Activated naive CD8-positive, alpha-beta T cell treated with anti-CD3 and anti-CD28 coated beads, Interleukin-2, amount 10 ng/mL, durations not matched to agents 7 days and 5 days (primary cell): ENCODE data around the gene LSM14B. TPM values are rescaled to one million over a fixed set of nuclear protein-coding genes. Genes with fewer than 3 reads are reported as not detected.
"Not testable (repeated sequence)": the region's sequence is repeated elsewhere in the genome, so short reads cannot be mapped to it uniquely, and the experiment has no call there.

Experiments
- ATAC-seq: fragments of 150-1000 bp; cut with Tn5 transposase; one replicate; pipeline ENCODE4 v1.10.0; 2021; ENCODE audit warnings: low read depth, moderate library complexity
- POLR2A ChIA-PET: fragments of 350-600 bp; sonication (Branson Sonifier 250); formaldehyde crosslinking; loops from one replicate; lab custom pipeline; 2021; ENCODE audit warnings: antibody characterized with exemption; lab: Charles Lee
- DNase-seq: peaks from one replicate; pipeline ENCODE4 v3.0.0; 2021
- H3K27ac Mint-ChIP-seq: one replicate; pipeline ENCODE4 v1.8.0; 2022; ENCODE audit warnings: mild to moderate bottlenecking, mixed read lengths
- H3K27me3 Mint-ChIP-seq: one replicate; pipeline ENCODE4 v1.8.0; 2022; ENCODE audit warnings: mild to moderate bottlenecking, moderate library complexity, mixed read lengths
- H3K36me3 Mint-ChIP-seq: one replicate; pipeline ENCODE4 v1.8.0; 2021; ENCODE audit warnings: mild to moderate bottlenecking, mixed read lengths
- H3K4me1 Mint-ChIP-seq: one replicate; pipeline ENCODE4 v1.8.0; 2021; ENCODE audit warnings: mixed read lengths
- H3K4me3 Mint-ChIP-seq: one replicate; pipeline ENCODE4 v1.8.0; 2022; ENCODE audit warnings: mild to moderate bottlenecking, moderate library complexity, mixed read lengths
- H3K9me3 Mint-ChIP-seq: one replicate; pipeline ENCODE4 v1.8.0; 2021; ENCODE audit warnings: mixed read lengths
- total RNA-seq, 2 experiments: library from RNA; stranded (reverse); gene quantifications; one replicate each; pipeline ENCODE4 v1.2.3, GENCODE V29; 2021

LSM14B gene
- total RNA-seq, 2 experiments from 2014 or later, result 45.1 to 45.5 TPM

DNA sequence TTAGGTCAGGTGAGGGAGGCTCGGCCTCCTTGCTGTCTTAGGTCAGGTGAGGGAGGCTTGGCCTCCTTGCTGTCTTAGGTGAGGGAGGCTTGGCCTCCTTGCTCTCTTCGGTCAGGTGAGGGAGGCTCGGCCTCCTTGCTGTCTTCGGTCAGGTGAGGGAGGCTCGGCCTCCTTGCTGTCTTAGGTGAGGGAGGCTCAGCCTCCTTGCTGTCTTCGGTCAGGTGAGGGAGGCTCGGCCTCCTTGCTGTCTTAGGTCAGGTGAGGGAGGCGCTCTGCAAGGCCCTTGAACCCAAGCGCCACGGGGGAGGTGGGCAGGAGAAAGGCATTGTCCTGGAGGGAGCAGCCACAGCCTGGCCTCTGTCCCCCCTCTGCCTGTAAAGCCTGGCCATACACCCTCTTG is 26.1 kb downstream of the LSM14B start:
- POLR2A ChIA-PET, H3K27ac Mint-ChIP-seq, H3K27me3 Mint-ChIP-seq, ATAC-seq, H3K9me3 Mint-ChIP-seq, H3K4me3 Mint-ChIP-seq, DNase-seq: not testable (repeated sequence)
- Mint-ChIP-seq H3K4me1 (peaks cover 13% of the 10 kb centered on the region), H3K36me3 (peaks cover 16% of the 10 kb centered on the region)

DNA sequence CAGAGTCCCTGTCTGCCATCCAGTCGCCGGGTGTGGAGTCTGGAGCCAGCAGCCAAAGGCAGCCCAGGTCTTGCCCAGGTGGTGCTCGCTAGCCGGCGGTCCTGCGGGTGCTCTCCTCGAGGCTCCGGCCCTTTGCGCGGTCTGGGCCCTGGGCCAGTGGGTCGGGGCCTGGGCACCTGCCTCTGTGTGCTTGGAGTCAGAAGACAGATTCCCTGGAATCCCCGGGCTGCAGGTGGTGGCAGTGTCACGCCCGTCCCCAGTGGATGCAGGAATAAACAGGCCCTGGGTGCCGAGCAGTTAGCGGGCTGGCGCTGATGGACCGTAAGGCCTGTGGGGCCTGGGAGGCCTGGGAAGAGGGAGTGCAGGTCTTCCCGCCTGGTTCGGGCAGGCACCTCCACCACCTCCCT is 26.6 kb downstream of the LSM14B start:
- H3K4me1 Mint-ChIP-seq, result peaks cover 13% of the 10 kb centered on the region

DNA sequence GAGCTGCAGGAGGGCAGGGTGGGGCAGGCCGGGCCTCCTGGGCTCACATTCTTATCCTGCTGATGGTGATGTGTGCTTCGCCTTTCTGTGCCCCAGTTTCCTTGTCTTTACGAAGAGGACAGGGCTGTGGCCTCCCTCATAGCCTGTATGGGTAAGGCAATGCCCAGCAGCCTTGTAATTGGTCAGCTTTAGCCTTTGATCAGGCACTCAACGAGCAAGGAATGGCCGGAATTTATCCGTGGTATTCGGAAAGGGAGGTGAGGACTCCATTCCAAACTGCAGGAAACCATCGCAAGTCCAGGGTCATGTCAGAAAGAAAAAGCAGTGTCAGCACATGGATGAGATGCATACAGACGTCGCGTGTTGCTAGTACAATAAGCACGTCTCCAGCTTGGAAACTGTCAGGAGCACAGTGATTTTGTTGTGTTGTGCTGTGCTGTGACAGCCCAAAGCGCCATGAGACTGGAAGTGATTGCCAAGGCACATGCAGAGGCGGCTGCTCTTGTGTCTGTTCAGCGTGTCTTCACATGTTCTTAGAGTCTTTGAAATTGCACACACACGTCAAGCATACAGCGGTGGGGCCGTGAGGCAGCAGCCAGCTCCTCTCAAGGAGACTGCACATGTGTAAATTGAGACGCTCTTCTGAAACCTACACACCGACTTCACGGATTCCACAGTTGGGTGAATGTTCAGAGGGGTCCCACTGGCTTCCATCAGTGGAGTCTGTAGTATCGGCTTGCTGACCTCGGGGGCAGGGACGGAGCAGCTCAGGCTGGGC is 27.4 kb downstream of the LSM14B start:
- ATAC-seq (no peak), DNase-seq (no peak)
- Mint-ChIP-seq H3K27ac (no peak overlapping the region), H3K27me3 (no peaks in the 10 kb centered on the region), H3K4me1 (peaks cover 10% of the 10 kb centered on the region), H3K4me3 (no peak overlapping the region), H3K36me3 (peaks cover 28% of the 10 kb centered on the region), H3K9me3 (peaks cover 4% of the 10 kb centered on the region)
- POLR2A ChIA-PET, result no interaction called here

More for the DNA sequence above, 26.6 kb downstream of the LSM14B start:
- Mint-ChIP-seq H3K4me3 (no peak overlapping the region), H3K36me3 (peaks cover 22% of the 10 kb centered on the region), H3K9me3 (peaks cover 4% of the 10 kb centered on the region), H3K27ac (no peak overlapping the region), H3K27me3 (no peaks in the 10 kb centered on the region)
- POLR2A ChIA-PET, result no interaction called here
- ATAC-seq, result no peak
- no peak for DNase-seq

DNA sequence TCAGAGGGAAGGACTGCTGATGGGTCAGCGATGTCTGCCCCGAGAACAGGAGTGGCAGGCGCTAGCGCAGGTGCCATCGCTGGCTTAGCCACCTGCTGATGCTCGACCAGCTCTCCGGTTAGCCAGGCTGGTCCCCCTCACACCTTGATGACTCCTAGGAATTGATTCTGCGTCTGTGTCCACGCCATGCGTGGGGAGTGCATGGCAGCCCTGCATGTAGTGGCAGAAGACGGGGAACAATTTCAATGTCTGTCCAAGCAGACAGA is 28.0 kb downstream of the LSM14B start:
- peaks cover 29% of the 10 kb centered on the region for H3K36me3 Mint-ChIP-seq
- H3K9me3 Mint-ChIP-seq, result peaks cover 4% of the 10 kb centered on the region
- POLR2A ChIA-PET, result no interaction called here
- peaks cover 5% of the 10 kb centered on the region for H3K4me1 Mint-ChIP-seq
- H3K4me3 Mint-ChIP-seq, result no peak overlapping the region
- ATAC-seq (no peak), DNase-seq (no peak)
- no peak overlapping the region for H3K27ac Mint-ChIP-seq
- H3K27me3 Mint-ChIP-seq, result no peaks in the 10 kb centered on the region

DNA sequence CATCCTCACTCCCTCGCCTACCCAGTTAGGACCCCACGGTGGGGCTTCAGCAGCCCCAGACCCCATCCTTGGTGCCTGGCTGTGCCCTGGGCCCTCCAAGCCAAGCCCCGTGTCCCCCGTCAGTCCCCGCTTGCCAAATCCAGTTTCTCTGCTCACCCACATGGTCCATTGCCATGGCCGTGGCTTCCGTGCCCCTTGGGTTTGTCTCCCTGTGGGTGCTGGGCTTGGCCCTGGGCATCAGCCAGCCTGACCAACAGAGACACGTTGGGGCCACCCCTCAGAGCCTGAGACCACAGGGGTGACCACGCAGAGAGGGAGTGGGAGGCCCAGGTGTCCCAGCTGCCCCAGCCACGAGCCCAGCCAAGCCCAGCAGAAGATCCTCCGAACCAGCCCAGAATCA is 28.9 kb downstream of the LSM14B start:
- POLR2A ChIA-PET, result interaction anchor here (0.6 kb wide), 1 partner anchor 29 kb away, joined by 3 read pairs; the partner anchor contains the start of gene LSM14B
- H3K27me3 Mint-ChIP-seq, result no peaks in the 10 kb centered on the region
- no peak for DNase-seq
- H3K4me3 Mint-ChIP-seq, result no peak overlapping the region
- H3K4me1 Mint-ChIP-seq, result peaks cover 2% of the 10 kb centered on the region
- ATAC-seq, result no peak
- H3K36me3 Mint-ChIP-seq, result peaks cover 30% of the 10 kb centered on the region
- H3K9me3 Mint-ChIP-seq, result peaks cover 4% of the 10 kb centered on the region
- H3K27ac Mint-ChIP-seq, result no peak overlapping the region

DNA sequence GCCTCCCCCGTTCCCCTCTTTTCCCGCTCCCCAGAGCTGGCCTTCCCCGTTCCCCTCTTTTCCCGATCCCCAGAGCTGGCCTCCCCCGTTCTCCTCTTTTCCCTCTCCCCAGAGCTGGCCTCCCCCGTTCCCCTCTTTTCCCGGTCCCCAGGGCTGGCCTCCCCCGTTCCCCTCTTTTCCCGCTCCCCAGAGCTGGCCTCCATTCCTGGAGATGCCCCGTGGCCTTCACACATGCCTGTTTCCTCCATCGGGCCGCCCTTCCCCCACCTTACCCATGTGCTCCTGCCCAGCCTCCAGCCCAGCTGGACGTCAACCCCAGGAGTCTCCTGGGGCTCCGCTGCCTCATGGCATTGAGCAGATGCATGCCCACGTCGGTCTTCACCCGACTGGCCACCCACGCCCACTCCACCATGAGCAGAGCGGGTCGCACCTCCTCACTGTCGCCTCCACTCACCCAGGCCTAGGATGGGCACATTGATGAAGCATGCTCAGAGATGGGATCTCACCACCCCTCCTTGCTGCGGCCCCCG is 29.6 kb downstream of the LSM14B start:
- Mint-ChIP-seq H3K4me1 (peaks cover 2% of the 10 kb centered on the region), H3K4me3 (no peak overlapping the region), H3K9me3 (peaks cover 4% of the 10 kb centered on the region), H3K27me3 (no peaks in the 10 kb centered on the region), H3K27ac (no peak overlapping the region), H3K36me3 (peaks cover 30% of the 10 kb centered on the region)
- POLR2A ChIA-PET, result no interaction called here
- ATAC-seq (no peak), DNase-seq (no peak)

DNA sequence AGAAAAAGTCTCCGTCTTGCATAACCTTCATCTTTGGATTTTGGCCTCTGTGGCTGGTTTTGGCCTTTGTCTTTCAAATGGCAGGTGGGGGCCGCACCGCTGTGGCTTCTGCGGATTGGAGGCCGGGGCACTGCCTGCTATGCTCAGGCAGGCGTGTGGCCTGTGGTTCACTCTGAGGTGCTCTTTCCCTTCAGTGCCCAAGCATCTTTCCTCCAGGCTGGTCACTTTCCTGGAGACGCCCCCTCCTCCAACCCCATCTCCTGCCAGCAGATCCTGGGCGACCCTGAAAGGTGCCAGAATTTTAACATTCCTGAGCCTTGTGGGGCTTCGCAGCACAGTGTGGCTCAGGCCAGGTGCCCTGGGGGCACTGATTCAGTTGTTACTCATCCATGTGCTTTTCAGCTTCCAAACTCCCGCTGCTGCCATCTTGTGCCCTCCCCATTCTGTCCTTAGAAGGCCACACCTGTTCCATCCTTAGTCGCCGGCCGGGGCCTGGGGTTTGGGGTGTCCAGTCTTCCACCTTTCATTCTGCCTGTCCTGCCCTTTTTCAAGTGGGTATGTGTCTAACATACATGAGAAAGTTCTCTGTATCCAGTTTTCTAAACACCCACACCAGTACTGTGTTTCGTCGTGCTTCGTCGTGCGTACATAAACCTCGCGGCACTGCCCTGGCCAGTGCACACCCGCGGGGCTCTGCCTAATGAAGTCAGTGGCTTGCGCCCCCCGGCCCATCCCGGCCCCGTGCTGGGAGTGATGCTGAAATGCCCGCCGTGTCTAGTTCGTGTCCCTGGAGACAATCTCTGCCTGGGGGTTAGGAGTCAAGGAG is 33.4 kb downstream of the LSM14B start:
- ATAC-seq, result no peak
- H3K27ac Mint-ChIP-seq, result no peak overlapping the region
- peaks cover 30% of the 10 kb centered on the region for H3K36me3 Mint-ChIP-seq
- H3K4me1 Mint-ChIP-seq, result peaks cover 5% of the 10 kb centered on the region
- POLR2A ChIA-PET, result no interaction called here
- peaks cover 4% of the 10 kb centered on the region for H3K9me3 Mint-ChIP-seq
- H3K27me3 Mint-ChIP-seq, result no peaks in the 10 kb centered on the region
- DNase-seq, result no peak
- no peak overlapping the region for H3K4me3 Mint-ChIP-seq

DNA sequence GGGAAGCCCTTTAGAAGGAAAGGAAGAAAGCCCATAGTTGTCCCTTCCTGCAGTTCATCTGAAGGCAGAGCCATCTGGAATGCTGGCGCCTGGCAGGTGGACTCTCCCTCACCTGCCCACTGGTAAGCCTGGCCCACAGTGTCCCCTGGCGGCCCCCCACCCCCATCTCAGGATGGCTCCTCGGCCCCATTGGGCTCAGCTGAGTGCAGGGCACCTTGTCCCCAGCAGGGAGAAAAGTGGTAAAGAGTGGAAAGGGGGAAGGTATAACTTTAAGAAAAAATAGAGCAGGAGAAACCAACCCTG is 33.9 kb downstream of the LSM14B start:
- H3K27me3 Mint-ChIP-seq, result no peaks in the 10 kb centered on the region
- peaks cover 30% of the 10 kb centered on the region for H3K36me3 Mint-ChIP-seq
- no peak for DNase-seq
- no peak overlapping the region for H3K27ac Mint-ChIP-seq
- POLR2A ChIA-PET, result no interaction called here
- no peak overlapping the region for H3K4me3 Mint-ChIP-seq
- peaks cover 5% of the 10 kb centered on the region for H3K4me1 Mint-ChIP-seq
- peaks cover 4% of the 10 kb centered on the region for H3K9me3 Mint-ChIP-seq
- ATAC-seq, result no peak

DNA sequence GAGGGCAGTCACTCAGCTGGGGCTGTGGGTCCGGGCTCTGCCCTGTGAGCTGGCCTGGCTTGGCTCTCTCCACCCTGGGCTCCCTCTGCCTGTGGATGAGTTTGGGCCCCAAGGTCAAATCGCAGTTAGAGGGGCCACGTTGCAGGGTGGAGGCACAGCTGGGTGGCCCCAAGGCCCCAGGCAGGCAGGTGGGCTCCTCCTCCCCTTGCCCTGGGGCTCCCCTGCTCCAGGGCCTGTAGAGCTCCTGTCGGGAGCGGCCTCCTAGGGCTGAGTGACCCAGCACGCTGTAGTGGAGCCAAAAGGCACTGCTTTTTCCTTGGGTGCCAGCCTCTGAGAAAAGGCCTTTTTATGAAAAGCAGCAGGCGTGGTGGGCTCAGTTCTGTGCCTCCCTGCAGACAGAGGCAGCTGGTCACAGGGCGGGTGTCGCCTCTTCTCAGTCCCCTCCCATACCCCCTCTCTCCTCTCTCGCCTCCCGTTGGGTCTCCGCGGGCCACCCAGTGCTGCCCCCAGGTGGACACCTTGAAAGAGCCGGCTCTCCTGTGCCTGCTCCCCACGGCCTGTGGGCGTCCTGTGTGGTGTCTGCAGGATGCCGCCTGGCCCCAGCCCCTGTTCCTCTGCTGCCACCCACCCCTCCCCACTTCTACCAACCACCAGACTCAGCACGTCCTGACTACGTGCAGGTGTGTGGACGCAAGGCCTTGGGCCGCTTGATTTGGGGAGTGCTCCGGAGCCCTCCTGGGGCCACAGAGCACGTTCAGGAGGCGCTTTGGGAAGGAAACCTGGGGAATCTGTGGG is 34.5 kb downstream of the LSM14B start:
- H3K9me3 Mint-ChIP-seq, result peaks cover 4% of the 10 kb centered on the region
- ATAC-seq (peak; percentile 88), DNase-seq (peak; percentile 79)
- H3K4me3 Mint-ChIP-seq, result no peak overlapping the region
- H3K4me1 Mint-ChIP-seq, result peaks cover 5% of the 10 kb centered on the region
- POLR2A ChIA-PET, result no interaction called here
- no peaks in the 10 kb centered on the region for H3K27me3 Mint-ChIP-seq
- no peak overlapping the region for H3K27ac Mint-ChIP-seq
- H3K36me3 Mint-ChIP-seq, result peaks cover 30% of the 10 kb centered on the region

DNA sequence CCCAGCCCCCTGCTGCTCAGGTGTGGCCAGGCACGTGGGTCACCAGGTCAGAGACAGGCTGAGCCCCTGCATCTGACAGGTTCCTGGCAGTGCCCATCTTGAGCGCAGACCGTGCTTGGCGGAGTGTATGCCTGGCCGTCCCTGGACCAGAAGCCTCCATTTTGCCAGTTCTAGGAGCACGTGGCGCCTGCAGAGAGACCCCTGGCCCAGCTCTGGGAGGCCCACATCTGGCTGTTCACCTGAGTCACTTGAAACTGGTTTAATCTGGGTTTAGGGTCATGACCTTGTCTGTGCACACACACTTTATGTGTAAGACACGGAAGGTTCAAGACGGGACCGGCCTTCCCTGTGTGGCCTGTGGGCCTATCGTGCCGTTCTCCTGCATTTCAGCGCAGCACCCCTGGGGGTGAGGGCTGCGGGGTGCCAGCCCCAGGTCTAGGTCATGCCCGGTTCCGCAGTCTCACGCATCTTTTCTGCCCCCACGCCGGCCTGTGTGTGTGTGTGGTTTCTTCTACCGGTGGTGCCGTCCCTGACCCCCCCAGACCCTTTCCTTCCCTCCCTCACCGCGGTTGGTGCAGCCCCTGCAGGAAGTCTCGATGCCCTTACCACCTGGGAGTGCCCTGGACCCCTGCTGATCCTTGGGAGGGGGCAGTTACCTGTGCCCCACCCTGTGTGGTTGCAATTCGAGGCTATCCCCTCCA is 35.3 kb downstream of the LSM14B start:
- POLR2A ChIA-PET, result no interaction called here
- Mint-ChIP-seq H3K27ac (no peak overlapping the region), H3K36me3 (peaks cover 23% of the 10 kb centered on the region), H3K4me1 (peaks cover 5% of the 10 kb centered on the region), H3K4me3 (no peak overlapping the region), H3K27me3 (no peaks in the 10 kb centered on the region), H3K9me3 (peaks cover 4% of the 10 kb centered on the region)
- ATAC-seq (no peak), DNase-seq (no peak)

DNA sequence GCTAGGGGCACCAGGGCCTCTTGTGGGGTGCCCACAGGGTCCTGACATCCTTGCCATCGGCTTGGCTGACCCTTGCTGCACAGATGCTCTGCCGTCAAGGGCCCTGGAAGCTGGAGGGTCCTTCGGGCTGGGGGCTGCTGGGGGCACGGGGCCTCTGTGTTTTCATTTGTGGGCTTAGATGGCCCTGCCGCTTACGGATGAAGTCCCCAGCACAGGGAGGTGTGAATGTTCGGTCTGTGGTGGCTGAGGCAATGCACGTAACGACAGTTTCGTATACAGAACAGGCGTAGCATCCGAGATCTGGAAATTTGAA is 35.8 kb downstream of the LSM14B start:
- Mint-ChIP-seq H3K36me3 (peaks cover 18% of the 10 kb centered on the region), H3K4me3 (no peak overlapping the region), H3K9me3 (peaks cover 2% of the 10 kb centered on the region), H3K4me1 (peaks cover 5% of the 10 kb centered on the region), H3K27me3 (no peaks in the 10 kb centered on the region), H3K27ac (no peak overlapping the region)
- no peak for DNase-seq
- POLR2A ChIA-PET, result no interaction called here
- ATAC-seq, result no peak

DNA sequence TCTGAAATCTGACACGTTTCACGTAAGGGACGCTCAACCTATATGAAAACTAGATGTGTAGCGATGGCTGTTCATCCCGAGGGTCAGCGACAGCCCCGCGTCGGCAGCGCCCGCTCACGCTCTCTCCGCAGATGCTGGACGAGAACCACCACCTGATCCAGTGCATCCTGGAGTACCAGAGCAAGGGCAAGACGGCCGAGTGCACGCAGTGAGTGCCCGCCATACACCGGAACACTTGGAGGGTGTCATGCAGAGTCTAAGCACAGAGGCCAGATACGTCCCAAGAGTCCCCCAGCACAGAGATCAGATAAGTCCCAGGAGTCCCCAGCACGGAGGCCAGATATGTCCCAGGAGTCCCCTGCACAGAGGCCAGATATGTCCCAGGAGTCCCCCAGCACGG is 36.3 kb downstream of the LSM14B start:
- Mint-ChIP-seq H3K4me3 (no peak overlapping the region), H3K27ac (no peak overlapping the region), H3K36me3 (peaks cover 15% of the 10 kb centered on the region), H3K4me1 (peaks cover 5% of the 10 kb centered on the region), H3K9me3 (peaks cover under 1% of the 10 kb centered on the region), H3K27me3 (no peaks in the 10 kb centered on the region)
- no peak for ATAC-seq
- POLR2A ChIA-PET, result no interaction called here
- DNase-seq, result no peak

DNA sequence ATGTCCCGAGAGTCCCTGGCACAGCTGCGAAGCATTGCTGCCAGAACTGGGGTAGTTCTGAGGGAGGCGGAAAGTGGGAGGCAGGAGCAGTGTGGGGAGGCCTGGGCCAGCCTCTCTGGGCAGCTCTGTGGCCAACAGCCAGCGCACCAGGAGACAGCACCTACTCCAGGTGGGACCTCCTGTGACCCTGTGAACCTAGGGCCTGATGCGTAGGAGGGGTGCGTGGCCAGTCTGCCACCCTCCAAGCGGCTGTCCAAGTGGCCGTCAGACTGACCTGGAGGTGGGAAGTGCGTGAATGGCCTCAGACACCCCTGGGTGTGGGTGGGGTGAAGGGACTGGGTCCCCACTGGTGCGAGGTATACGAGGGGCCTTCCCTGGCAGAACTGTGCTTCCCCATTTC is 36.8 kb downstream of the LSM14B start:
- H3K4me3 Mint-ChIP-seq, result no peak overlapping the region
- H3K9me3 Mint-ChIP-seq, result no peaks in the 10 kb centered on the region
- DNase-seq (no peak), ATAC-seq (no peak)
- POLR2A ChIA-PET, result no interaction called here
- peaks cover 5% of the 10 kb centered on the region for H3K4me1 Mint-ChIP-seq
- H3K27me3 Mint-ChIP-seq, result no peaks in the 10 kb centered on the region
- H3K36me3 Mint-ChIP-seq, result peaks cover 10% of the 10 kb centered on the region
- no peak overlapping the region for H3K27ac Mint-ChIP-seq
